Parathyroid adenoma (tissue), 2 donors: ENCODE data around the gene LTA.

ENCODE experiments used
- H2AFZ ChIP-seq: fragments of 300-600 bp; sonication (generic); one replicate; pipeline ENCODE4 v1.7.0; 2017; ENCODE audit warnings: antibody characterized with exemption, mild to moderate bottlenecking
- H3K27ac ChIP-seq: fragments of 300-600 bp; sonication (generic); one replicate; pipeline ENCODE4 v1.7.0; 2017
- H3K27me3 ChIP-seq: fragments of 300-600 bp; sonication (generic); one replicate; pipeline ENCODE4 v1.7.0; 2017; ENCODE audit warnings: low read length; ENCODE audit not compliant: control insufficient read depth, insufficient read depth
- H3K36me3 ChIP-seq: fragments of 300-600 bp; sonication (generic); one replicate; pipeline ENCODE4 v1.7.0; 2017; ENCODE audit warnings: low read length; ENCODE audit not compliant: control insufficient read depth, insufficient read depth
- H3K4me1 ChIP-seq: fragments of 300-600 bp; sonication (generic); one replicate; pipeline ENCODE4 v1.7.0; 2017; ENCODE audit warnings: control low read depth
- H3K4me2 ChIP-seq: fragments of 300-600 bp; sonication (generic); one replicate; pipeline ENCODE4 v1.7.0; 2017; ENCODE audit warnings: low read length
- H3K4me3 ChIP-seq: fragments of 300-600 bp; sonication (generic); one replicate; pipeline ENCODE4 v1.7.0; 2017; ENCODE audit warnings: low read depth, low read length
- H3K79me2 ChIP-seq: fragments of 300-600 bp; sonication (generic); one replicate; pipeline ENCODE4 v1.7.0; 2017; ENCODE audit warnings: control low read depth
- H3K9ac ChIP-seq: fragments of 300-600 bp; sonication (generic); one replicate; pipeline ENCODE4 v1.7.0; 2017; ENCODE audit warnings: mild to moderate bottlenecking
- H3K9me3 ChIP-seq: fragments of 300-600 bp; sonication (generic); one replicate; pipeline ENCODE4 v1.7.0; 2017; ENCODE audit warnings: low read length; ENCODE audit not compliant: control insufficient read depth
- CTCF ChIP-seq: fragments of 300-600 bp; sonication (generic); IDR thresholded peaks from one replicate; pipeline ENCODE4 v1.7.0; 2017; ENCODE audit warnings: antibody characterized with exemption, mild to moderate bottlenecking
- donor health status: primary hyperparathyroidism.

The LTA gene

DNA sequence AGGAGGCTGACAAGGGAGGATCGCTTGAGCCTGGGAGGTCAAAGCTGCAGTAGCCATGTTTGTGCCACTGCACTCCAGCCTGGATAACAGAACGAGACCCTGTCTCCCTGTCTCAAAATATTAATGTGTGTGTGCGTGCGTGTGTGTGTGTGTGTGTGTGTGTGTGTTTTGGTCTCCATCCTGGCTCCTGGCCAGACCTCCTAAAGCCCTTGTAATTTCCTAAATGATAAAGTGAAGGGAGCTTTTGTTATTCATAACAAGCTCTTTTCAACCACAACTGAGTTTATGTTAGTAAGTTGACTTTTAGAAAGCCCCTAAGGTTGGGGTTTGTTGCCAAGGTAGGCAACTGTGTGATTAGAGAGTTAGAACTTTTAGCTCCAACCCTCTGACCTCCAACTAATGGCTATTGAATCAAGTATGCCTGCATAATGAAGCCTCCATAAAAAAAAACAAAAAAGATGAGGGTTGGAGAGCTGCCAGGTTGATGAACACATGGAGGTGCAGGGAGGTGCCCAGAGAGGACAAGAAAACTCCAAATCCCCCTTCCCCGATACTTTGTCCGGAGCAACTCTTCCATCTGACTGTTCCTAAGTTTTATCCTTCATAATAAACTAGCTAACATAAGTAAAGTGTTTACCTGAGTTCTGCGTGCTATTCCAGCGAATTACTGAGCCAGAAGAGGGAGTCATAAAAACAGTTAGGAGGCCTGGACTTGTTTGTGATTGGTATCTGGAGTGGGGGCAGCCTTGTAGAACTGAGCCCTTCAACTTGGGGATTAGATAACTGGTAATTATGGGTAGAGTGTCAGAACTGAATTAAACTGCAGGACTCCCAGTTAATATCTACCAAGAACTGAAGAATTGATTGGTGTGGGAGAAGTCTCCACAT lies 37.7 kb downstream of the LTA start:
- Histone ChIP-seq H3K4me1 (peaks cover 17% of the 10 kb centered on the region), H3K9me3 (no peaks in the 10 kb centered on the region), H3K4me2 (peak overlapping the region; percentile 22), H3K27ac (peak overlapping the region; percentile 39), H3K79me2 (no peaks in the 10 kb centered on the region), H2AFZ (peak overlapping the region; percentile 85), H3K36me3 (no peaks in the 10 kb centered on the region), H3K27me3 (no peaks in the 10 kb centered on the region), H3K9ac (no peak overlapping the region), H3K4me3 (no peak overlapping the region)
- no peak for TF ChIP-seq CTCF

GRCh38 chr6:31610968-31611367 lies 38.9 kb downstream of the LTA start:
- H3K27ac ChIP-seq: no peak overlapping the region
- H3K9me3 ChIP-seq: no peaks in the 10 kb centered on the region
- no peaks in the 10 kb centered on the region for H3K36me3 ChIP-seq
- H3K27me3 ChIP-seq: no peaks in the 10 kb centered on the region
- no peak overlapping the region for H3K9ac ChIP-seq
- H3K79me2 ChIP-seq: no peaks in the 10 kb centered on the region
- H3K4me3 ChIP-seq: no peak overlapping the region
- no peak overlapping the region for H2AFZ ChIP-seq
- no peak for TF ChIP-seq CTCF
- no peak overlapping the region for H3K4me2 ChIP-seq
- H3K4me1 ChIP-seq: peaks cover 21% of the 10 kb centered on the region

GRCh38 chr6:31614075-31614619 lies 42.1 kb downstream of the LTA start:
- peak overlapping the region; percentile 89 for H2AFZ ChIP-seq
- no peak overlapping the region for H3K9ac ChIP-seq
- H3K4me3 ChIP-seq: no peak overlapping the region
- no peak for TF ChIP-seq CTCF
- no peaks in the 10 kb centered on the region for H3K79me2 ChIP-seq
- peaks cover 21% of the 10 kb centered on the region for H3K4me1 ChIP-seq
- no peaks in the 10 kb centered on the region for H3K36me3 ChIP-seq
- no peaks in the 10 kb centered on the region for H3K9me3 ChIP-seq
- H3K27me3 ChIP-seq: no peaks in the 10 kb centered on the region
- peak overlapping the region; percentile 77 for H3K27ac ChIP-seq
- no peak overlapping the region for H3K4me2 ChIP-seq

DNA sequence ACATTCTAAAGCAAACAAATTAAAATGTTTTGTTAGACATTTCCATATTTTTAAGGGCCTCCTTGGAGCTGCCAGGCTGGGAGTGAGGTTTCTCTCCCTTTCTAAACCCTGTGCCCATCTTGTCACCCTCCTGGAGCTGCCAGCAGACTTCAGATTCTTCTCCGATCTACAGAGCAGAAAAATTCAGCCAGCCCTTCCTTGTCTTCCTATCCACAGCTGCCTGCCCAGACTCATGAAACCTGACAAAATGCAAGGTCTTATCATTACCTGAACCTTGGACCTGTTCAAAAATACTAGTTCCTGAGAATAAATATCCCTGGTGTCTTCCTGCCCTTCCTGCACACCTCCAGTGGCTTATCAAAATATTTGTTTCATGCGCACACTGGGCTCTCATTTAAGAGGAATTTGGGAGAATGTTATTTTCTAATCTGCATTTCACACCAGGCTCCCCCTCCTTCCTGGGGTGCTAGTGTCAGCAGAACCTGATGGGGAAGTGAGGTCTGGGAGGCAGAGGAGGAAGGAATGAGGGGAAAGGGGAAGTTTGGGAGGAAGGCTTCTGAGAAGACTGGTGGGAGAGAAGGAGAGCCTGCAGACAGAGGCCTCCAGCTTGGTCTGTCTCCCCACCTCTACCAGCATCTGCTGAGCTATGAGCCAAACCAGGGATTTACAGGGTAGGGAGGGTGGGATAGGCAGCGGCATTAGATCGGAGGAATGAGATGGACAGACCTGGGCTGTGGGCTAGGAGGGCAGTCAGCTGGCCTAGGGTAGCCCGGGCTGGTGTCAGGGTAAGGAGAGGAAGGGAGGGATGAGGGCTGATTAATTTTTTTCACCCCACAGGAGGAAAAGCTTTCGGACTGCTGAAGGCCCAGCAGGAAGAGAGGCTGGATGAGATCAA lies 42.8 kb downstream of the LTA start, which contains the start of gene AIF1:
TSS of gene AIF1 (plus strand) at position 551 of the 895 bp plus-strand sequence. CDS start at position 647, 96 bp downstream.
- TF ChIP-seq CTCF: no peak

More for the DNA sequence above, 42.8 kb downstream of the LTA start, which contains the start of gene AIF1:
- Histone ChIP-seq H3K79me2 (no peaks in the 10 kb centered on the region), H3K27ac (peak within 1 kb of the TSS; percentile 77), H3K36me3 (no peaks in the 10 kb centered on the region), H3K4me3 (no peak within 1 kb of the TSS), H3K4me1 (peaks cover 16% of the 10 kb centered on the region), H3K4me2 (no peak within 1 kb of the TSS), H2AFZ (peak within 1 kb of the TSS; percentile 89), H3K27me3 (no peaks in the 10 kb centered on the region), H3K9me3 (no peaks in the 10 kb centered on the region), H3K9ac (no peak within 1 kb of the TSS)
